Myocyte (in vitro differentiated cells): ENCODE data around the gene HECTD1. TPM values are rescaled to one million over a fixed set of nuclear protein-coding genes. Genes with fewer than 3 reads are reported as not detected.
"Not testable (repeated sequence)": the region's sequence is repeated elsewhere in the genome, so short reads cannot be mapped to it uniquely, and the experiment has no call there.

ENCODE experiments used
- DNase-seq: peaks from one replicate; pipeline ENCODE4 v3.0.0-alpha.2; 2012; ENCODE audit warnings: low read depth
- total RNA-seq: library from RNA; depleted of rRNA; stranded (reverse); fragments of >200 nt; gene quantifications from 2 replicates; pipeline ENCODE4 v1.2.3, GENCODE V29; 2014

The HECTD1 gene
- total RNA-seq, 1 donor from 2014 or later: 221 TPM

DNA sequence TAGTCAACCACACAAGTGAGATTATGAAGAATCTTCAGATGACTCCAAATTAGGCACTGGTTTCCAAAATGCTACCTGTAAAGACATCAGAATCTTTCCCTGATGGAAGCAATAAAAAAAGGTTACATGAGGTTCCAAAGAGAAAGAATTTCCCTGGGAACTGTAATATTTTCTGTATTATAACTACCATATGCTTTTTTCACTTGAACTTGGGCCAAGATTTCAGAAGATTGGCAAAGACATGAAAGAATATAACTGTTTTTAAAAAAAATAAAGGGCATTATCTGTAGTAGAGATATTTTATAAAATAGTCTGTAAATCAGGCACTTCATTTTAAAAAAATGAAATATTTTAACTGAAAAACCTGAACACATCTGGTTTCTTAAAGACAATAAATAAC lies 12.9 kb downstream of the HECTD1 start:
- no peak for DNase-seq

DNA sequence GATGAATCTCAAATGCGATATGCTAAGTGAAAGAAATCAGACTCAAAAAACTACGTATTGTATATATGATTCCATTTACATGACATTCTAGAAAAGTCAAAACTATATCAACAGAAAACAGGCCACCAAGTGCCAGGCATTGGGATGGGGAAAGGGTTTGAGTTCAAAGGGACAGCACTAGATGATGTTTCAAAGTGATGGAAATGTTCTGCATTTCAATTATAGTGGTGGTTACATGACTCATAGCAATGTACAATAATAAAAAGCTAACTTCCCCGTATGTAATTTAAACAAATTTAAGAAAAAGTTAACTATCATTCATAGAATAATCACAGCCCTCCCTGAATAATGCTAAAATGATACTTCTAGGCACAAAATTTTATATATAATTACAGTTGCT lies 13.5 kb downstream of the HECTD1 start:
- no peak for DNase-seq

DNA sequence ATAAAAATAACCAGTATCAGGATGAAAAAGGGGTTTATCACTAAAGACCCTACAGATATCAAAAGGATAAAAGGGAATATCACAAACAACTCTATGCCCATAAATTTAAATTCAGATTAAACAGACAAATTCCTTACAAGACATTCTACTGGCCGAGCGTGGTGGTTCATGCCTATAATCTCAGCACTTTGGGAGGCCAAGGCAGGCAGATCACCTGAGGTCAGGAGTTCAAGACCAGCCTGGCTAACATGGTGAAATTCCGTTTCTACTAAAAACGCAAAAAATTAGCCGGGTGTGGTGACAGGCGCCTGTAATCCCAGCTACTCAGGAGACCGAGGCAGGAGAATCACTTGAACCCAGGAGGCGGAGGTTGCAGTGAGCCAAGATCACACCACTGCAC lies 15.0 kb downstream of the HECTD1 start:
- not testable (repeated sequence) for DNase-seq

DNA sequence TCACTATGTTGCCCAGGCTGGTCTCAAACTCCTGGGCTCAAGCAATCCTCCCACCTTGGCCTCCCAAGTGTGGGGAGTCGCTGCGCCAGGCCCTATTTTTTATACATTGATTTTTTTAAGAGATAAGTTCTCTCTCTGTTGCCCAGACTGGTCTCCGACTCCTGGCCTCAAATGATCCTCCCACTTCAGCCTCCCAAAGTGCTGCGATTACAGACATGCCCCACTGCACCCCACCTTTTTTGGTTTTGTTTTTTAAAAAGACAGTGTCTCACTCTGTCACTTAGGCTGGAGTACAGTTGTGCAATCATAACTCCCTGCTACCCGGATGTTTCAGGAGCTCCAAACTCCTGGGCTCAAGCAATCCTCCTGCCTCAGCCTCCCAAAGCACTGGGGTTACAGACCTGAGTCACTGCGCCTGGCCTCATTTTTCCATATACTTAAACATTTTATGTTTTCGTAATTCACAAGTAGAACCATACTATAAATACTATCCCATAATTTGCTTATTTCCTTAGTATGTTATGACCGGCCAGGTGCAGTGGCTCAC lies 16.8 kb downstream of the HECTD1 start:
- no peak for DNase-seq

DNA sequence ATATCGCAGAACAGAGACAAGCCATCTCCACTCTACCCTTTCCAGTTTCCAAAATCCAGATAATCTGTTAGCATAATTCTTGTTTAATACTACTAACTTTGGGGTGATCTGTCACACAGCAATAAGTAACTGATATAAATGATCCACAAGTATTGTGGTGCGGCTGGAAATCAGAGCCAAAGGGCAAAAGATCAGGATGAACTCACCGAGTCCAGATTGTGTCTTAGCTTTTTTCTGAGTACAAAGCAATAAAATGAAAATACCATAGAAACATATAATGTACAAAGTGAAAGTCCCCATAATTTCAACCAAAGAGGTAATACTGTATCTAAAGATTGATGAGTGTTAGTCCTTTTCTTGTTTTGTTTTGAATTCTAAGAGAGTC lies 17.4 kb downstream of the HECTD1 start:
- DNase-seq: no peak

DNA sequence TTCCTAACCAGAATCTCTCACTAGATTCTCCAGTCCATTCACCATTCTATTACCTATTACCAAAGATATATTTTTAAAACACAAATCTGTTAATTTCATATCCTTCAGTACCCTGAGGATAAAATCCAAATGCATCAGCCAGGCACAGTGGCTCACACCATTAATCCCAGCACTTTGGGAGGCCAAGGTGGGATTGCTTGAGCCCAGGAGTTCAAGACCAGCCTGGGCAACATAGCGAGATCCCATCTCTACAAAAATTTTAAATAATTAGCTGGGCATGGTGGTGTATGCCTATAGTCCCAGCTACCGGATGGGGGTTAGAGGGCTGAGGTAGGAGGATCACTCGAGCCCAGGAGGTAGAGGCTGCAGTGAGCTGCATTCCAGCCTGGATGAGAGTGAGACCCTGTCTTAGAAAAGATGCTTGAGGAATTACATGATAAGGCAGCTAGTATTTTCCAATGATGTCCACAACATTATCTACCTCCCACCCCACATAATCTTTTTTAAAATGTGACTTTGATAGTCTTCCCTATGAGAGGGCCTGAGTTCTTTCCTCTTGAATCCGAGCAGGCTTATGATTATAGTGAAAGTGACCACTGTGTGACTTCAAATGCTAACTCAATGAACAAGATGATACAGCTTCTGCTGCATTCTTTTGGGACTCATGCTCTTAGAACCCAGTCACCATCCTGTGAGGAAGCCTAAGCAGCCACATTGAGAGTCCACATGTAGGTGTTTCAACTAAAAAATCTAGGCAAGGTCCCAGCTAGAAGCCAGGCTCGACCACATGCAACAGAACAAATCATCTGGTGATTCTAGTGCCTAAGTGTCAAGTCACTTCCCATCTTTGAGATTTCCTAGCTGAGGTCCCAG lies 18.0 kb downstream of the HECTD1 start:
- no peak for DNase-seq

DNA sequence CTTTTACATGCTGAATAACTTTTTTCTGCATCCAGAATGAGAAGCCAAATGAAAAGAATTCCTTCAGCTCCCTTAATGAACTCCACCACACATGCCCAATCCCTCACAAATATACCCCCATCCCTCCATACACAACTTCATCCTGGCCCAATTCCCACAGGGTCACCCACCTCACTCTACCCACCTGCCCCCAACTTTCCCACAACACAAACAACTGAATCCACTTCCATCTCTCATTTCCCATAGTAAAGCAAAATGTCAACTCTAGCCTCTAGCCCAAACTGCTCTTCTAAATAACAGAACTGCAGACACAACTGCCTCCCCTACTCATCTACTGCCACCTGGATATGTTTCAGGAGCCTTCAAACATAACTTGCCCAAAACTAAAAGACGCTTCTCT lies 18.8 kb downstream of the HECTD1 start:
- DNase-seq: no peak

DNA sequence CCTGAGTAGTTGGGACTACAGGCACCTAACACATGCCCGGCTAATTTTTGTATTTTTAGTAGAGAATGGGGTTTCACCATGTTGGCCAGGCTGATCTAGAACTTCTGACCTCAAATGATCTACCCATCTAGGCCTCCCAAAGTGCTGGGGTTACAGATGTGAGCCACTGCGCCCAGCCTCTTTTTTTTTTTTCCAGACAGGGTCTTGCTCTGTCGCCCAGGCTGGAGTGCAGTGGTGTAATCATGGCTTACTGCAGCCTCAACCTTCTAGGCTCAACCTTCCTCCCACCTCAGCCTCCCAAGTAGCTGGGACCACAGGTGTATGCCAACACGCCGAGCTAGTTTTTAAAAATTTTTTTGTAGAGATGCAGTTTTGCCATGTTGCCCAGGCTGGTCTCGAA lies 25.6 kb downstream of the HECTD1 start:
- not testable (repeated sequence) for DNase-seq

DNA sequence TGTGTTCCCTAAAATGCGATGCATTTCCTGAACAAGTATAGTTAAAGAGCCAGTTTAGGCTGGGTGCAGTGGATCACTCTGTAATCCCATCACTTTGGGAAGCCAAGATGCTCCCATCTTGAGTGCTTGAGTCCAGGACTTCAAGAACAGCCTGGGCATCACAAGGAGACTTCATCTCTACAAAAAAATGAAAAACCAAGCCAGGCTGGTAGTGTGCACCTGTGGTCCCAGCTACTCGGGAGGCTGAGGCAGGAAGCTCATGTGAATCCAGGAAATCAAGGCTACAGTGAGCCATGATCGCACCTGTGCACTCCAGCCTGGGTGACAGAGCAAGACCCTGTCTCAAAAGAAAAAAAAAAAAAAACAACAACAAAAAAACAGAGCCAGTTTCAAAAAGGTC lies 26.3 kb downstream of the HECTD1 start:
- DNase-seq: no peak

DNA sequence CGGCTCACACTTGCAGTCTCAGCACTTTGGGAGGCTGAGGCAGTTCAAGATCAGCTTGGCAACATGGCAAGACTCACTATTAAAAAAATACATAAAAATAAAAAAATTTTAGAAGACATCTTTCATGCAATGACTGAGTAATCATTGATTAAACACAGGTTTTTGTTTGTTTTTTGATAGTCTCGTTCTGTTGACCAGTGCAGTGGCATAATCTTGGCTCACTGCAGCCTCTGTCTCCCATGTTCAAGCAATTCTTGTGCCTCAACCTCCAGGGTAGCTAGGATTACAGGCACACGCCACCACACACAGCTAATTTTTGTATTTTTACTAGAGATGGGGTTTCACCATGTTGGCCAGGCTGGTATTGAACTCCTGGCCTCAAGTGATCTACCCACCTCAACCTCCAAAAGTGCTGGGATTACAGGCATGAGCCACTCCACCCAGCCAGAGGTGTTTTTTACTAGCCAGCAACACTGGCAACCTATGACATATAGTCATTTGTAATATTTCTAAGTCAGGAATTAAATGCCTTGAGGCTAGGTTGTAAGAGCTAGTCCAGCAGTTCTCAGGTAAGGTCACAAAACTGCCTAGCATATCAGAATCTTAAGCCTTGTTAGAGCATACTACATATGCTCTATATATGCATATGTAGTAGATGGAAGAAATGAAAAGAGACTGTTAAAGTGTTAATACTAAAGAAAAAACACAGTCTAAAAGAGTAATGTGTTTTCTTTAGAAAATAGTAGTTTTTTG lies 27.1 kb downstream of the HECTD1 start:
- DNase-seq: no peak

DNA sequence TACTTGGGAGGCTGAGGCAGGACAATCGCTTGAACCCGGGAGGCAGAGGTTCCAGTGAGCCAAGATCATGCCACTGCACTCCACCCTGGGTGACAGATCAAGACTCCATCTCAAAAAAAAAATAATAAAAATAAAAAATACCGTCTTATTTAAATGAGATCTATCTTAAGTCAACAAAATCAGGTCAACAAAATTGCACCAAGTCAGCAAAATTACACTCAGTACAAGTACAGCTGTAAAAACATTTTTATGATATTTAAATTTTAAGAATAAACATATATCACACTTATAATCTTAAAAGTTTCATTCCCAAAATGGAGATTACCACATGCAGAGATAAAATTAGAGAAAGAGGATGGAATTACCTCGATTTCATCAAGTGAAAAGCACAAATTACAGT lies 33.2 kb downstream of the HECTD1 start:
- DNase-seq: no peak

DNA sequence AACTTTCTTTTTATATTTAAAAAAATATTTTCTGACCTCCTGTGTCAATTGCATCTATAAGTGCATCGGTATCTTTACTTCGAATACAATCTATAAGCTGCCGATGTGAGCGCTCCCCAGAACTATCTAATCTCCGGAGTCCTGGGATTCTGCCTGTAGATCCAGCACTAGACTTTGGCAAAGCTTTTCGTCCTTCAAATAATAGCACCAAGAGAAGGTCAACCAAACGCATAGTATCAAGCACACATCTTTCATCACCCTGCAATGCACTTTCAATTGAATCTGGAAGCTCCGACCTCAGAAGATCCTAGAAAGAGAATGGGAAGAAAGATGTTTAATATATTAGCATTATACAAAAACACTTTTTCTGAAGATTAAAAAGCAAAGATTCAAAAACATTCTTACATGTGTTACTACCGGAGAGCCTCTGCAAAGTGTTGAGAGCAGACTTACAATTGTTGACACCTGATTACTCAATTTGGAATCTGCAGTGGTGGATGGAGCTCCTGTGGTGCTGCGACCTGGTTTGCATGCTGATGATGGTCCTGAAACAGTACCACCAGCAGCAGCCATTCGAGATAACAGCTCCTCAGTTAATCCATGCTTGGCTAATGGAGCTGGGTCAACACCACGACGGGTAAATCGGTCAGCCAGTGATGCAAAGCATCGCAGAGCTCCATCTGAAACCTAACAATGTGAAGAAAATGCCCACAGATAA lies 34.3 kb downstream of the HECTD1 start:
- DNase-seq: no peak

DNA sequence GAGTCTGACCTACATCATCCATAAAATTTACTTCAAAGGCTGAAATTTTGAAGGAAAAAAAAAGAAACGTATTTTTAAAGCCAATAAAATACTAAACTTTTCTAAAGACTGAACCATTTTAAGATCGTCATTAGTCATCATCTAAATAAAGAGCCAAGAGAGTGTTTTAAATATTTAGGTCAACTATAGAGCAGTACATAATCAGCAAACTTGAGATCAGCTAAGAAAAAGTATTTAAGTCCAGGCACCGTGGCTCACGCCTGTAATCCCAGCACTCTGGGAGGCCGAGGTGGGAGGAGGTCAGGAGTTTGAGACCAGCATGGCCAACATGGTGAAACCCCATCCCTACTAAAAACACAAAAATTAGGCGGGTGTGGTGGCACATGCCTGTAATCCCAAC lies 35.5 kb downstream of the HECTD1 start:
- DNase-seq: no peak

DNA sequence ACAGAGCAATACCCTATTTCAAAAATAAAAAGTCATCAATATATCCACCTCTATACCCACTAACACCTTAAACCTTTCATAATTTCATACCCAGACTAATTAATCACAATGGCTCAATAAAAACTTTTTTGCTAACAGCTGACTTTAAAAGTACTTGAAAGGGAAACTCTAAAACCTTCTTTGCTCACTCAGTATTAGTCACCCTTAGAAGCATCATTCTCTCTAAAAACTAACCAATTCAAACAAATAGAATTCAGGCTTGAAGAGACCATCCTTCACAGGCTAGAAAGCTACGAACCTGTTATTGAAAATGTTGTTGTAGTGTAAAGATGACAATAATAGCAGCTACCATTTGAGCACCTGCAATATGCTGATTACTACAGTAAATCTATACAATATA lies 37.2 kb downstream of the HECTD1 start:
- no peak for DNase-seq

DNA sequence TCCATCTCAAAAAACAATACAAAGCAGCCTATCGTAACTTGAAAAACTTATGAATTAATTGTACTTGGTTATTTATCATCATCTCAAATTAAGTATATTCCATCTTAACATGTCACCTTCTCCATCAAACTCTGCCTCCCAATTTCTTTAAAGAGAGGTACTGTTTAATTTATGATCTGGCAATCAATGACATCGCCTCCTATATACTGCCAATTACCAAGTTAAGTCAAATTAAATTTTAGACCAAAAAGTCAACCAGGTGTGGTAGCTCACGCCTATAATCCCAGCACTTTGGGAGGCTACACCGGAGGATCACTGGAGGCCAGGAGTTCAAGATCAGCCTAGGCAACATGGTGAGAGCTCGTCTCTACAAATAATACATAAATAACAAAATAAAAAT lies 37.7 kb downstream of the HECTD1 start:
- no peak for DNase-seq

DNA sequence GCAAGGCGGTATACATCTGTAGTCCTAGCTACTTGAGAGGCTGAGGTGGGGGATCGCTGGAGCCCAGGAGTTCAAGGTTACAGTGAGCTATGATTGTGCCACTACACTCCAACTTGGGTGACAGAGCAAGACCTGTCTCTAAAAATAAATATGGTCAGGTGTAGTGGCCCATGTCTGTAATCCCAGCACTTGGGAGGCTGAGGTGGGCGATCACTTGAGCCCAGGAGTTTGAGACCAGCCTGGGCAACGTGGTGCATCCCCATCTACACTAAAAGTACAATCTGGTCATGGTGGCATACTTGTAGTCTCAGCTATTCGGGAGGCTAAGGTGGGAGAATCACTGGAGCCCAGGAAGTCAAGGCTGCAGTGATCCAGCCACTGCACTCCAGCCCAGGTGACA lies 40.6 kb downstream of the HECTD1 start:
- no peak for DNase-seq

DNA sequence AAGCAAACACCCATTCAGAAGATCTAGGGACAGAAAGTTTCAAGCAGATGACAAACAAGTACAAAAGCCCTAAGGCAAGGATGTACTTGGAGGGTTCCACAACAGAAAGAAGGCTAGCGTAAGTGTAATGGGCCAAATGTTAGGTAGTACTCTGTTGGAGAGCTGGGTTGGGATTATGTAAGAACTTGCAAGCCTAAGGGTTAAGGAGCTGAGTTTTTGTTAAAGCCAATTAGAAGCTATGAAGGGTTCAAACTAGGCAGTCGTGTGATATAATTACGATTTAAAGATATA lies 41.4 kb downstream of the HECTD1 start:
- no peak for DNase-seq

DNA sequence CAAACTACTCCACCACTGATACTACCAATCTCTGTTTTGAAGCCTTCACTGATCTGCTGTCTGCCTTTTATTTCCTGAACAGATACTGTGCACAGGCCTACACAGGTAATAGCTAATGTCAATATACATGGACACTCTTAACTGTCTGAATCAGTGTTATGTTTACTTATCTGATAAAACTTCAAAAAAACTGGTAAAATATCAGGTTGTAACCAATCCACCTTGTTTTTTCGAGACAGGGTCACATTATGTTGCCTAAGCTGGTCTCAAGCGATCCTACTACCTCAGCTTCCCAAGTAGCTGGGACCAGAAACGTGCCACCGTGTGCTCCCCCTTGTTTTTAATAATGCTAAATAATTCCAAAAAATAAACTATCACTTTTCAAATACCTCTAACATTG lies 43.5 kb downstream of the HECTD1 start:
- no peak for DNase-seq

DNA sequence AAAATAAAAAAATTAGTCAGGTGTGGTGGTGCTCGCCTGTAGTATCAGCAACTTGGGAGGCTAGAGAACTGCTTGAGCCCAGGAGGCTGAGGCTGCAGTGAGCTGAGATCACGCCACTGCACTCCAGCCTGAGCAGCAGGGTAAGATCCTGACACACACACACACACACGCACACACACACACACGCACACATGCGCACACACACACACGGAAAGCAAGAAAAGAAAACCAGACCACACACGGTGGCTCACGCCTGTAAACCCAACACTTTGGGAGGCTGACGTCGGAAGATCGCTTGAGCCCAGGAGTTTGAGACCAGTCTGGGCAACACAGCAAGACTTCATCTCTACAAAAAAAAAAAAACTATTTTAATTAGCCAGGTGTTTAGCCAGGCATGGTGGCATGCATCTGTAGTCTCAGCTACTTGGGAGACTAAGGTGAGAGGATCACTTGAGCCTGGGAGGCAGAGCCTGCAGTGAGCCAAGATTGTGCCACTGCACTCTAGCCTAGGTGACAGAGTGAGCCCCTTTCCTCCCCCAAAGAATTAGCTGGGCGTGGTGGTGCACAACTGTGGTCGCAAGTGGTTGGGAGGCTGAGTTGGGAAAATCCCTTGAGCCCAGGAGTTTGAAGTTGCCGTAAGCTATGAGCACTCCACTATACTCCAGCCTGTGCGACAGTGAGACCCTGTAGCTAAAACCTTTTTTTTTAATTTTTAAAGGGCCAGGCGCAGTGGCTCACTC lies 44.5 kb downstream of the HECTD1 start:
- no peak for DNase-seq

DNA sequence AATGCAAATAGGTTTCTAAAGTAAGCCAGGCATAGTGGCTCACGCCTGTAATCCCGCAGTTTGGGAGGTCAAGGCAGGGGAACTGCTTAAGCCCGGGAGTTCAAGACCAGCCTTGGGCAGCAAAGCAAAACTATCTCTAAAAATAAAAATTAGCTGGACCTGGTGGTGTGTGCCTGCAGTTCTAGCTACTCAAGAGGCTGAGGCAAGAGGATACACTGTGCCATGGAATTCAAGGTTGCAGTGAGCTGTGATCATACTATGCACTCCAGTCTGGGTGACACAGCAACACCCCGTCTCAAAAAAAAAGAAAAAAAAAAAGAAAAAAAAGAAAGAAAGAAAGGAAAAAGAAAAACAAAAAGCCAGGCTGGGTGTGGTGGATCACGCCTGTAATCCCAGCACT lies 46.3 kb downstream of the HECTD1 start:
- no peak for DNase-seq

DNA sequence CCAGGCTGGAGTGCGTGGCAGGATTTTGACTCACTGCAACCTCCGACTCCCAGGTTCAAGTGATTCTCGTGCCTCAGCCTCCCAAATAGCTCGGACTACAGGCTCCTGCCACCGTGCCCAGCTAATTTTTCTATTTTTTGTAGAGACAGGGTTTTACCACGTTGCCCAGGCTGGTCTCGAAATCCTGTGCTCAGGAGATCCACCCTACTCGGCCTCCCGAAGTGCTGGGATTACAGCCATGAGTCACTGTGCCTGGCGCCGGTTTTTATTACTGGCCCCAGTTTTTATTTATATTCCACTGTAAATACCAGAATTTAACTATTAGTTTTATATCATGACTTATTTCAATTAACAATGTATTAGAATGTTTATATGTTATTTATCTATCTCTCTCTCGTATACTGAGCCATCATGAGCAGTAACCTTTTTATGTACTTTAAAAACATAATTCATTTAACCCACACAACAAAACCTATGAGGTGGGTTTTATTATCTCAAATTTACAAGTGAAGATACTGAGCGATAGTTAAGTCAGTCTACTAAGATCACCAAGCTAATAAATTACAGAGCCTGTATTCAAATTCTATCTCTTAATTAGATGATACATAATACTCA lies 47.8 kb downstream of the HECTD1 start:
- DNase-seq: peak; percentile 30
